ENCODE results near the gene APOBEC4.

APOBEC4 gene

DNA sequence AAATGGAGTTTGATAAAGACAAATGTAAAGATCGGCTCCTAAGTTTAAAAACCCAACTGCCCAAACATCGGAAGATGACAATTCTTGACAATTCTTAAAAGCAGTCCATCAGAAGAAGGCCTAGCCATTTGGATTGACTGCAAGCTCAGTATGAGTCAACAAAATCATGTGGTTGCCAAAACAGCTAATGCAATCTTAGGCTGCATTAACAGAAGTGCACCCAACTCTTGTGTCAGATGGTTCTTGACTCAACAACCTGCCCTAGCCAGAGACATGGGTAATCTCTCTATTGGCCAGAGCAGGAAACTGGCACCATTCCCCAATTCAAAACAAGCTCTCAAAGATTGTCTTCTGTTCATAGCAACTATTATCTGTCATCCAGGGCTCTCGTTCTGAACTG is 53.0 kb downstream of the APOBEC4 start:
- no peak for DNase-seq

GRCh38 chr1:183598386-183598785 is 54.7 kb downstream of the APOBEC4 start:
- no peak for DNase-seq

DNA sequence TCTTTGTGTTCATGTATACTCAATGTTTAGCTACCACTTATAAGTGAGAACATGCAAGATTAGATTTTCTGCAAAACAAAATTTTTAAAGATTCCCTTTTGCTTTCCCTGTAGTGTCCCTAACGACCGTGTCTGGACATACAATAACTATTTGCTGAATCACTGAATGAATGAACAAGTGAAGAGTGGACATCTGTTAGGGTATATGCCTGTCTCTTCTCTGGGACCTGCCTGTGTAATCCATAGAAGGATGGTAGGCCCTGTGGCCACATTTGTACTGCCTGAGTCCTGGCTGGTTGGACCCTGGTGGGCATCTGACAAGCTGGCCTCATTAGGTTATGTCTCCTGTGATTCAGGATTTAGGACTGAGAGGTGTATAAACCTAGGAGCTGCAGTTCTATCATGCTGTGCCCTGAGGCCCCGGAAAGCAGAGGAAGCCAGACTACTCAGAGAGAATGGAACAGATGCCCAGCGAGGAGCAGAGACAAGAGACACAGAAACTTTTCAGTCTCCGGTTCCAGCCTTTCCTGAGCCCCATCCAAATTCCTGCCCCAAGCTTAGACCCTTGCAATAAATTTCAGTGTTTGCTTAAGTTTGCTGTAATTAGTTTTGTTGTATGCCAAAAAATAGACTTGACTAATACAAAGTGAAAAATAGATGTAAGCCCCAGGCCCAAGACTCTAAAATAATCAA is 55.3 kb downstream of the APOBEC4 start:
- no peak for DNase-seq

DNA sequence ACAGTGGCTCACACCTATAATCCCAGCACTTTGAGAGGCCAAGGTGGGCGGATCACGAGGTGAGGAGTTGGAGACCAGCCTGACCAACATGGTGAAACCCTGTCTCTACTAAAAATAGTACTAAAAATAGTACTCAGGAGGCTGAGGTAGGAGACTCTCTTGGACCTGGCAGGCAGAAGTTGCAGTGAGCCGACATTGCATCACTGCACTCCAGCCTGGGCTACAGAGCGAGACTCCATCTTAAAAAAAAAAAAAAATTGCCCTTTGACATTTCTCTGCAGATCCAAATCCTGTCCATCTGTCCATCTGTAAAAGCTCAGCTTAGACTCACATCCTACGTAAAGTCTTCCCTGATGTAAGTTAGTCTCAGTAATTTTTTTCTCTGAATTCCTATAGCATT is 56.6 kb downstream of the APOBEC4 start:
- no peak for DNase-seq

Measured in SHP77 (cell line).